WTC11 (cell line): ENCODE results near the gene CRB2. TPM values are rescaled to one million over a fixed set of nuclear protein-coding genes. Genes with fewer than 3 reads are reported as not detected.

ENCODE experiments used
- ATAC-seq: fragments of 200-7000 bp; cut with Tn5 transposase; 2 replicates; pipeline ENCODE4 v1.10.0; 2021; ENCODE audit warnings: mild to moderate bottlenecking, moderate library complexity
- CTCF ChIA-PET: fragments of 300-600 bp; sonication (Branson Sonifier 250); formaldehyde crosslinking; loops from one replicate; lab custom pipeline; 2021; ENCODE audit warnings: antibody characterized with exemption; lab: Charles Lee
- POLR2A ChIA-PET: fragments of 350-600 bp; sonication (Branson Sonifier 250); formaldehyde crosslinking; loops from one replicate; lab custom pipeline; 2021; ENCODE audit warnings: antibody characterized with exemption; lab: Charles Lee
- DNase-seq: peaks from one replicate; pipeline ENCODE4 v3.0.0; 2021; ENCODE audit warnings: low spot score
- H3K27ac Mint-ChIP-seq: 2 replicates; pipeline ENCODE4 v1.8.0; 2021; ENCODE audit warnings: mixed read lengths
- H3K27me3 Mint-ChIP-seq: 2 replicates; pipeline ENCODE4 v1.8.0; 2021; ENCODE audit warnings: low read depth, mild to moderate bottlenecking, moderate library complexity, mixed read lengths
- H3K36me3 Mint-ChIP-seq: 2 replicates; pipeline ENCODE4 v1.8.0; 2021; ENCODE audit warnings: mixed read lengths
- H3K4me1 Mint-ChIP-seq: 2 replicates; pipeline ENCODE4 v1.8.0; 2022; ENCODE audit warnings: mixed read lengths
- H3K4me3 Mint-ChIP-seq: 2 replicates; pipeline ENCODE4 v1.8.0; 2021; ENCODE audit warnings: mild to moderate bottlenecking, moderate library complexity, mixed read lengths
- H3K9me3 Mint-ChIP-seq: 2 replicates; pipeline ENCODE4 v1.8.0; 2021; ENCODE audit warnings: mixed read lengths
- ATF6 ChIP-seq: sonication (generic); formaldehyde crosslinking; IDR thresholded peaks from 2 replicates; pipeline ENCODE4 v1.8.1; 2023; ENCODE audit warnings: mild to moderate bottlenecking, missing genetic modification reagents
- ESRRA ChIP-seq: sonication (generic); formaldehyde crosslinking; IDR thresholded peaks from 2 replicates; pipeline ENCODE4 v1.8.1; 2022; ENCODE audit warnings: mild to moderate bottlenecking, missing genetic modification reagents, borderline replicate concordance
- GRHL2 ChIP-seq: fragments of 250-450 bp; sonication (Bioruptor Pico); IDR thresholded peaks from 2 replicates; pipeline ENCODE4 v1.8.0; 2022; ENCODE audit warnings: mild to moderate bottlenecking, moderate library complexity; ENCODE audit not compliant: insufficient replicate concordance, severe bottlenecking
- MAX ChIP-seq: sonication (generic); formaldehyde crosslinking; IDR thresholded peaks from 2 replicates; pipeline ENCODE4 v1.8.0; 2022; ENCODE audit warnings: mild to moderate bottlenecking, missing genetic modification reagents
- NFYB ChIP-seq: sonication (generic); formaldehyde crosslinking; conservative IDR thresholded peaks from 2 replicates; pipeline ENCODE4 v1.8.0; 2022; ENCODE audit warnings: low read depth, missing genetic modification reagents
- NR2C2 ChIP-seq: sonication (generic); formaldehyde crosslinking; IDR thresholded peaks from 2 replicates; pipeline ENCODE4 v1.8.0; 2022; ENCODE audit warnings: mild to moderate bottlenecking, missing genetic modification reagents
- RORB ChIP-seq: fragments of 250-450 bp; sonication (Bioruptor Pico); IDR thresholded peaks from 2 replicates; pipeline ENCODE4 v1.9.0; 2021; ENCODE audit warnings: mild to moderate bottlenecking
- SMAD3 ChIP-seq: sonication (generic); formaldehyde crosslinking; IDR thresholded peaks from 2 replicates; pipeline ENCODE4 v1.8.0; 2022; ENCODE audit warnings: missing genetic modification reagents, mild to moderate bottlenecking, borderline replicate concordance
- SMAD4 ChIP-seq: sonication (generic); formaldehyde crosslinking; IDR thresholded peaks from 2 replicates; pipeline ENCODE4 v1.8.0; 2022; ENCODE audit warnings: mild to moderate bottlenecking, missing genetic modification reagents
- SOX15 ChIP-seq: fragments of 250-450 bp; sonication (Bioruptor Pico); IDR thresholded peaks from 2 replicates; pipeline ENCODE4 v1.9.0; 2021; ENCODE audit warnings: mild to moderate bottlenecking
- TCF7 ChIP-seq: sonication (generic); formaldehyde crosslinking; IDR thresholded peaks from 2 replicates; pipeline ENCODE4 v1.8.0; 2022; ENCODE audit warnings: mild to moderate bottlenecking, low read depth, missing genetic modification reagents, moderate library complexity
- TEAD1 ChIP-seq: sonication (generic); formaldehyde crosslinking; IDR thresholded peaks from 2 replicates; pipeline ENCODE4 v1.8.0; 2022; ENCODE audit warnings: mild to moderate bottlenecking, missing genetic modification reagents
- USF1 ChIP-seq: sonication (generic); formaldehyde crosslinking; IDR thresholded peaks from 2 replicates; pipeline ENCODE4 v1.8.0; 2022; ENCODE audit warnings: mild to moderate bottlenecking, missing genetic modification reagents
- ZNF396 ChIP-seq: fragments of 250-450 bp; sonication (Bioruptor Pico); IDR thresholded peaks from 2 replicates; pipeline ENCODE4 v1.8.0; 2021; ENCODE audit warnings: mild to moderate bottlenecking, moderate library complexity, borderline replicate concordance
- ZNF423 ChIP-seq: fragments of 250-450 bp; sonication (Bioruptor Pico); IDR thresholded peaks from 2 replicates; pipeline ENCODE4 v2.1.2; 2022; ENCODE audit warnings: mild to moderate bottlenecking, moderate library complexity
- ZNF671 ChIP-seq: fragments of 250-450 bp; sonication (Bioruptor Pico); IDR thresholded peaks from 2 replicates; pipeline ENCODE4 v1.8.0; 2021; ENCODE audit warnings: mild to moderate bottlenecking
- total RNA-seq: library from RNA; stranded (reverse); gene quantifications from 3 replicates; pipeline ENCODE4 v1.2.3, GENCODE V29; 2021
- TF ChIP-seq, protein P1 (sequence below): fragments of 200-600 bp; IDR thresholded peaks from 2 replicates; pipeline ENCODE4 v1.8.0; 2022; ENCODE audit warnings: antibody characterized with exemption
- TF ChIP-seq, protein P2 (sequence below): sonication (generic); formaldehyde crosslinking; IDR thresholded peaks from 2 replicates; pipeline ENCODE4 v1.8.1; 2023; ENCODE audit warnings: mild to moderate bottlenecking, missing genetic modification reagents, moderate library complexity
- TF ChIP-seq, protein P3 (sequence below): sonication (generic); formaldehyde crosslinking; IDR thresholded peaks from 2 replicates; pipeline ENCODE4 v1.8.0; 2023; ENCODE audit warnings: mild to moderate bottlenecking, missing genetic modification reagents

CRB2 gene
- total RNA-seq, 1 experiment from 2014 or later = 3.5 TPM

- H3K9me3 Mint-ChIP-seq = no peaks in the 10 kb centered on the region
- ChIA-PET CTCF (interaction anchor here (1.1 to 2.1 kb wide), 10 partner anchors 10 to 640 kb away, joined by 3 to 11 read pairs (median 8); no protein-coding TSS in a partner anchor), POLR2A (no interaction called here)
- H3K36me3 Mint-ChIP-seq = no peaks in the 10 kb centered on the region
- DNase-seq (no peak), ATAC-seq (no peak)
- no peak for TF ChIP-seq SOX15 (CRISPR knock-in tag)
- no peak for TF ChIP-seq RORB (CRISPR knock-in tag)
- TF ChIP-seq USF1 (CRISPR knock-in tag) = no peak
- TF ChIP-seq NR2C2 (CRISPR knock-in tag) = no peak
- TF ChIP-seq GRHL2 = no peak
- H3K27me3 Mint-ChIP-seq = no peaks in the 10 kb centered on the region
- no peaks in the 10 kb centered on the region; the same call in 1 of the 2 replicates for H3K4me1 Mint-ChIP-seq
- H3K4me3 Mint-ChIP-seq = no peak overlapping the region
- H3K27ac Mint-ChIP-seq = peak overlapping the region; percentile 65; the same call in 1 of the 2 replicates
These were observed 45.0 kb downstream of the CRB2 start for GRCh38 chr9:123400926-123401503.

- Mint-ChIP-seq H3K4me3 (no peak overlapping the region), H3K27me3 (no peaks in the 10 kb centered on the region), H3K4me1 (peaks cover 9% of the 10 kb centered on the region), H3K36me3 (no peaks in the 10 kb centered on the region), H3K9me3 (no peaks in the 10 kb centered on the region), H3K27ac (peak overlapping the region; percentile 30; the same call in 1 of the 2 replicates)
- CTCF ChIA-PET = interaction anchor here (0.5 to 1.9 kb wide), 24 partner anchors 9 to 706 kb away, joined by 3 to 11 read pairs (median 4); partner anchors contain the start of gene CRB2
- no peak for TF ChIP-seq SMAD4 (CRISPR knock-in tag)
- no peak for TF ChIP-seq MAX (CRISPR knock-in tag)
- TF ChIP-seq, protein P1, sequence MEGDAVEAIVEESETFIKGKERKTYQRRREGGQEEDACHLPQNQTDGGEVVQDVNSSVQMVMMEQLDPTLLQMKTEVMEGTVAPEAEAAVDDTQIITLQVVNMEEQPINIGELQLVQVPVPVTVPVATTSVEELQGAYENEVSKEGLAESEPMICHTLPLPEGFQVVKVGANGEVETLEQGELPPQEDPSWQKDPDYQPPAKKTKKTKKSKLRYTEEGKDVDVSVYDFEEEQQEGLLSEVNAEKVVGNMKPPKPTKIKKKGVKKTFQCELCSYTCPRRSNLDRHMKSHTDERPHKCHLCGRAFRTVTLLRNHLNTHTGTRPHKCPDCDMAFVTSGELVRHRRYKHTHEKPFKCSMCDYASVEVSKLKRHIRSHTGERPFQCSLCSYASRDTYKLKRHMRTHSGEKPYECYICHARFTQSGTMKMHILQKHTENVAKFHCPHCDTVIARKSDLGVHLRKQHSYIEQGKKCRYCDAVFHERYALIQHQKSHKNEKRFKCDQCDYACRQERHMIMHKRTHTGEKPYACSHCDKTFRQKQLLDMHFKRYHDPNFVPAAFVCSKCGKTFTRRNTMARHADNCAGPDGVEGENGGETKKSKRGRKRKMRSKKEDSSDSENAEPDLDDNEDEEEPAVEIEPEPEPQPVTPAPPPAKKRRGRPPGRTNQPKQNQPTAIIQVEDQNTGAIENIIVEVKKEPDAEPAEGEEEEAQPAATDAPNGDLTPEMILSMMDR = peak; percentile 56
- TF ChIP-seq TCF7 = no peak
- DNase-seq (peak; percentile 66), ATAC-seq (peak; percentile 77)
- POLR2A ChIA-PET = no interaction called here
These were observed 46.0 kb downstream of the CRB2 start for GRCh38 chr9:123401879-123402513.

DNA sequence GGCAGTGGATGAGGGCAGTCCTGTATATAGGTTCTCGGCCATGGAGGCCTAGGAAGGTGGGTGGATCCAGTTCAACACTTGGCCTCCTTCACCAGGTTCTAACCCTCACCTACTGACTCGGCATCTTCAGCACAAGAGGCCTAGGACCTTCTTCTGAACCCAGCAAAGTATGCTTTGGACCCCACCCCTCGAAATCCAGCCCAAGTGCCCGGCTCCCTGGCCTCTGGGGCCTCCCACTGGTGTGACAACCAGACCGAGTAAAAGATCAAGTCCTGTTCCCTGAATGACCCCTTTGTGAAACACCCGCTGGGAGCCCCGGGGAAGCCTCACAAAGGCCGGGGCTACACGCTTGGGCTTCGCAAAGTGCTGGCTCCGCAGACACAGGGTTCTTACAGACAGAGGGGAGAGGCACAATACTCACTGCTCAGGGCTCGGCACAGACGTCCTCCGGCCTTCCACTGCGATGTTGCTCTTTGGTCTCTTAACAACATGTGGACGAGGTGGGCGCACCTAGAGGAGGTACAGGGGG lies 47.0 kb downstream of the CRB2 start:
- CTCF ChIA-PET = interaction anchor here (0.9 to 1.9 kb wide), 10 partner anchors 8 to 638 kb away, joined by 3 to 11 read pairs (median 4); no protein-coding TSS in a partner anchor
- Mint-ChIP-seq H3K36me3 (no peaks in the 10 kb centered on the region), H3K4me3 (no peak overlapping the region), H3K9me3 (no peaks in the 10 kb centered on the region), H3K27me3 (no peaks in the 10 kb centered on the region), H3K27ac (no peak overlapping the region)
- POLR2A ChIA-PET = no interaction called here
- DNase-seq (no peak), ATAC-seq (peak; percentile 18)
- no peak for TF ChIP-seq ZNF396
- TF ChIP-seq, protein P2, sequence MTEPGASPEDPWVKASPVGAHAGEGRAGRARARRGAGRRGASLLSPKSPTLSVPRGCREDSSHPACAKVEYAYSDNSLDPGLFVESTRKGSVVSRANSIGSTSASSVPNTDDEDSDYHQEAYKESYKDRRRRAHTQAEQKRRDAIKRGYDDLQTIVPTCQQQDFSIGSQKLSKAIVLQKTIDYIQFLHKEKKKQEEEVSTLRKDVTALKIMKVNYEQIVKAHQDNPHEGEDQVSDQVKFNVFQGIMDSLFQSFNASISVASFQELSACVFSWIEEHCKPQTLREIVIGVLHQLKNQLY (CRISPR knock-in tag) = no peak
- TF ChIP-seq ZNF423 = peak; percentile 26; the same call in 1 of the 2 replicates
- no peak for TF ChIP-seq TEAD1
- TF ChIP-seq, all 79 proteins: peak for 1
- H3K4me1 Mint-ChIP-seq = peaks cover 13% of the 10 kb centered on the region

DNA sequence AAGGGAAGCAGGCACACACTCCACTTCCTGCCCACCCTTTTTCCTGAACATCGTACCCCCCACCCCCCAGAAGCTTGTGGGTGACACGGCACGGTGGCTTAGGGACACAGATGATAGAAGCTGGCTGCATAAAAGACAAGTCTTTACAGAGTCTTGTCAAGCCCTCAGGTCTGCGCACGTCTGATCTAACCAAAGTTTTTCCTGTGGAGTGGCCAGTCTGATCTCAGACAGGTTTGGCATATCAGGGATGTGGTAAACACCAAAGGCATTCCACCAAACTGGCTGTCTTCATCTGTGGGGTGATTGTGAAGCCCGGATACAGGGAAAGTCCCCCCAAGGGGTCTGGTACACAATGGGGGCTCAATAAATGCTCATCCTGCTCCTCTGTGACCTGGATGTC lies 50.0 kb downstream of the CRB2 start:
- H3K4me3 Mint-ChIP-seq = no peak overlapping the region
- no peaks in the 10 kb centered on the region for H3K27me3 Mint-ChIP-seq
- ChIA-PET CTCF (interaction anchor here (1.0 to 1.9 kb wide), 4 partner anchors 12 to 53 kb away, joined by 3 to 6 read pairs (median 4); no protein-coding TSS in a partner anchor), POLR2A (interaction anchor here (0.6 kb wide), 1 partner anchor 54 kb away, joined by 10 read pairs; no protein-coding TSS in a partner anchor)
- peaks cover 13% of the 10 kb centered on the region for H3K4me1 Mint-ChIP-seq
- no peaks in the 10 kb centered on the region for H3K36me3 Mint-ChIP-seq
- no peak overlapping the region for H3K27ac Mint-ChIP-seq
- DNase-seq (no peak), ATAC-seq (no peak)
- no peaks in the 10 kb centered on the region for H3K9me3 Mint-ChIP-seq
- TF ChIP-seq, protein P3, sequence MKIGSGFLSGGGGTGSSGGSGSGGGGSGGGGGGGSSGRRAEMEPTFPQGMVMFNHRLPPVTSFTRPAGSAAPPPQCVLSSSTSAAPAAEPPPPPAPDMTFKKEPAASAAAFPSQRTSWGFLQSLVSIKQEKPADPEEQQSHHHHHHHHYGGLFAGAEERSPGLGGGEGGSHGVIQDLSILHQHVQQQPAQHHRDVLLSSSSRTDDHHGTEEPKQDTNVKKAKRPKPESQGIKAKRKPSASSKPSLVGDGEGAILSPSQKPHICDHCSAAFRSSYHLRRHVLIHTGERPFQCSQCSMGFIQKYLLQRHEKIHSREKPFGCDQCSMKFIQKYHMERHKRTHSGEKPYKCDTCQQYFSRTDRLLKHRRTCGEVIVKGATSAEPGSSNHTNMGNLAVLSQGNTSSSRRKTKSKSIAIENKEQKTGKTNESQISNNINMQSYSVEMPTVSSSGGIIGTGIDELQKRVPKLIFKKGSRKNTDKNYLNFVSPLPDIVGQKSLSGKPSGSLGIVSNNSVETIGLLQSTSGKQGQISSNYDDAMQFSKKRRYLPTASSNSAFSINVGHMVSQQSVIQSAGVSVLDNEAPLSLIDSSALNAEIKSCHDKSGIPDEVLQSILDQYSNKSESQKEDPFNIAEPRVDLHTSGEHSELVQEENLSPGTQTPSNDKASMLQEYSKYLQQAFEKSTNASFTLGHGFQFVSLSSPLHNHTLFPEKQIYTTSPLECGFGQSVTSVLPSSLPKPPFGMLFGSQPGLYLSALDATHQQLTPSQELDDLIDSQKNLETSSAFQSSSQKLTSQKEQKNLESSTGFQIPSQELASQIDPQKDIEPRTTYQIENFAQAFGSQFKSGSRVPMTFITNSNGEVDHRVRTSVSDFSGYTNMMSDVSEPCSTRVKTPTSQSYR (CRISPR knock-in tag) = no peak
- TF ChIP-seq SMAD3 (CRISPR knock-in tag) = no peak
- no peak for TF ChIP-seq NFYB (CRISPR knock-in tag)
- TF ChIP-seq, protein P2 (CRISPR knock-in tag) = no peak
- no peak for TF ChIP-seq ATF6 (CRISPR knock-in tag)
- no peak for TF ChIP-seq ZNF671 (CRISPR knock-in tag)
- TF ChIP-seq ESRRA (CRISPR knock-in tag) = no peak
